Neuronal stem cell (in vitro differentiated cells): ENCODE results near the gene ART4.
A peak's percentile ranks its signal among the peaks of the same experiment; 100 is the strongest.

Source experiments
- DNase-seq: peaks from one replicate; pipeline ENCODE4 v3.0.0-alpha.2; 2013; ENCODE audit warnings: low spot score
- H2AFZ ChIP-seq: one replicate; pipeline ENCODE4 v1.6.1; 2013; ENCODE audit warnings: mild to moderate bottlenecking, low read length, inconsistent platforms
- H2AK5ac ChIP-seq: 2 replicates; pipeline ENCODE4 v1.6.1; 2013; ENCODE audit warnings: low read depth, mild to moderate bottlenecking, inconsistent platforms, low read length, moderate library complexity, mixed read lengths
- H2BK120ac ChIP-seq: 2 replicates; pipeline ENCODE4 v1.6.1; 2013; ENCODE audit warnings: low read depth, mild to moderate bottlenecking, inconsistent platforms, low read length, moderate library complexity, mixed read lengths
- H2BK12ac ChIP-seq: one replicate; pipeline ENCODE4 v1.6.1; 2013; ENCODE audit warnings: low read length, inconsistent platforms
- H2BK15ac ChIP-seq: 2 replicates; pipeline ENCODE4 v1.6.1; 2013; ENCODE audit warnings: mild to moderate bottlenecking, low read length, inconsistent platforms, mixed read lengths
- H2BK5ac ChIP-seq: one replicate; pipeline ENCODE4 v1.6.1; 2013; ENCODE audit warnings: inconsistent platforms, mild to moderate bottlenecking, low read length, moderate library complexity
- H3K14ac ChIP-seq: one replicate; pipeline ENCODE4 v1.6.1; 2013; ENCODE audit warnings: low read length, inconsistent platforms
- H3K18ac ChIP-seq: 2 replicates; pipeline ENCODE4 v1.6.1; 2013; ENCODE audit warnings: low read length, inconsistent platforms
- H3K23ac ChIP-seq: 2 replicates; pipeline ENCODE4 v1.6.1; 2013; ENCODE audit warnings: low read depth, mild to moderate bottlenecking, mixed read lengths, low read length, inconsistent platforms; ENCODE audit not compliant: poor library complexity
- H3K27ac ChIP-seq: replicated peaks from 3 replicates; pipeline ENCODE4 v1.5.1; 2013; ENCODE audit warnings: low read length, inconsistent platforms
- H3K27me3 ChIP-seq, 3 experiments: 2 replicates each; pipeline ENCODE4 v1.6.1; 2013; ENCODE audit warnings: low read length in 3 of 3, mild to moderate bottlenecking in 2 of 3, inconsistent platforms in 1 of 3, low read depth in 1 of 3, mixed read lengths in 1 of 3, moderate library complexity in 1 of 3; ENCODE audit not compliant: control insufficient read depth in 3 of 3, insufficient read depth in 3 of 3
- H3K36me3 ChIP-seq, 2 donors: replicated peaks in 1 of 2; 2 replicates each; pipeline ENCODE4 v1.6.1; 2013; ENCODE audit warnings: low read length in 2 of 2; ENCODE audit not compliant: control insufficient read depth in 2 of 2, insufficient read depth in 2 of 2
- H3K4ac ChIP-seq: 2 replicates; pipeline ENCODE4 v1.6.1; 2013; ENCODE audit warnings: inconsistent platforms, mild to moderate bottlenecking, low read length, moderate library complexity
- H3K4me1 ChIP-seq, 2 donors: 1 replicate in 1 of 2; 2 replicates in 1 of 2; pipeline ENCODE4 v1.6.1; 2013; ENCODE audit warnings: low read length in 2 of 2, low read depth in 1 of 2; ENCODE audit not compliant: control insufficient read depth in 2 of 2, insufficient read depth in 1 of 2
- H3K4me2 ChIP-seq: one replicate; pipeline ENCODE4 v1.6.1; 2013; ENCODE audit warnings: mild to moderate bottlenecking, low read length, inconsistent platforms; ENCODE audit not compliant: insufficient read depth, poor library complexity, severe bottlenecking
- H3K4me3 ChIP-seq, 2 donors: 2 replicates each; pipeline ENCODE4 v1.5.1; 2013; ENCODE audit warnings: low read length in 2 of 2, mild to moderate bottlenecking in 2 of 2, inconsistent platforms in 1 of 2, moderate library complexity in 1 of 2
- H3K79me1 ChIP-seq: one replicate; pipeline ENCODE4 v1.6.1; 2013; ENCODE audit warnings: low read depth, mild to moderate bottlenecking, inconsistent platforms, low read length, moderate library complexity
- H3K9ac ChIP-seq: one replicate; pipeline ENCODE4 v1.6.1; 2013; ENCODE audit warnings: mild to moderate bottlenecking, low read depth, low read length, inconsistent platforms; ENCODE audit not compliant: poor library complexity
- H3K9me3 ChIP-seq, 2 donors: replicated peaks in 1 of 2; 2 replicates each; pipeline versions ENCODE3 to v1.6.1; 2013; ENCODE audit warnings: low read length in 2 of 2, mild to moderate bottlenecking in 2 of 2, inconsistent platforms in 1 of 2, low read depth in 1 of 2, mixed read lengths in 1 of 2, moderate library complexity in 1 of 2; ENCODE audit not compliant: control insufficient read depth in 2 of 2, insufficient read depth in 1 of 2
- H4K8ac ChIP-seq: one replicate; pipeline ENCODE4 v1.6.1; 2013; ENCODE audit warnings: low read depth, mild to moderate bottlenecking, inconsistent platforms, low read length, moderate library complexity
- H4K91ac ChIP-seq: one replicate; pipeline ENCODE4 v1.6.1; 2013; ENCODE audit warnings: low read length, low read depth, mild to moderate bottlenecking, inconsistent platforms; ENCODE audit not compliant: poor library complexity
- WGBS, 2 donors: extraction: QIAGEN DNeasy Blood & Tissue Kit; methylation state at CpG; one replicate each; pipeline ENCODE4 v1.1.7; 2013; ENCODE audit warnings: missing lambda C conversion rate in 2 of 2, mixed read lengths in 1 of 2; ENCODE audit not compliant: insufficient read length in 2 of 2, insufficient replicate concordance in 1 of 2; ENCODE audit errors: extremely low coverage in 2 of 2; 5-methylcytosine and 5-hydroxymethylcytosine counted together

ART4 gene

DNA sequence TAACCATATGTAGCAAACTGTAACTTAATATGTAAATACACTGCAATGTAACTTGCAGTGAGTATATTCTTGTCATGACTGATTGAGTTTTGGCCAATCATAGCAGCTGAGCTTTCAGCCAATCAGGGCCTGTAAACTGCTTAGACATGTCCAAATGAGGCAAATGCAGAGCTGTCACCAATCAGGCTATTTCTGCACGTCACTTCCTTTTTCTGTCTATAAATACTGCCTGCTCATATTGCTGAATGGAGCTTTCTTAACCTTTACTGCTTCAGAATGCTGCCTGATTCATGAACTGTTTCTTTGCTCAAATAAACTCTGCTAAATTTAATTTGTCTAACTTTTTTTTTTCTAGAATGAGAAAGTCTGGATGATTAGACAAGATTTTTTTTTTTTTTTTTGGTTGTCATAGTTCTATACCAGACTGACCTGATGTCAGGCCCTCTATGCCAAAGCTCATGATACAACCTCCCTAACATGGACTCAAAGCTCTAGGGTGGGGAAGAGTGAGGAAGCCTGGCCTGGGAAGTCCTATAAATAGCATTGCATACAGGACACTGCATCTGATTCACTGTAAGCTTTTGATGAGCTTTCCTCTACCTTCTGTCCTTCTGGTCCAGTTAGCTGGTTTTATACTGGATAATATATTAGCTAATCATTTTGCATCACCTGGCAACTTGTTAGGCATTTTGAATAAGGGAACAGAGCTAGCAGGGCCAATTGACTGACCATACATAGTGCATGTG, 30.3 kb upstream of the ART4 start:
- Histone ChIP-seq H3K9me3 (no peaks in the 10 kb centered on the region), H2BK12ac (no peak overlapping the region), H2BK15ac (no peak overlapping the region), H3K14ac (no peak overlapping the region), H3K27me3 (no peaks in the 10 kb centered on the region), H2BK120ac (no peak overlapping the region), H3K4me3 (no peak overlapping the region), H3K79me1 (no peaks in the 10 kb centered on the region), H3K4me2 (no peak overlapping the region), H2BK5ac (no peak overlapping the region), H2AFZ (no peak overlapping the region), H3K9ac (no peak overlapping the region), H2AK5ac (no peak overlapping the region), H4K8ac (no peak overlapping the region), H3K18ac (no peak overlapping the region), H3K23ac (no peak overlapping the region), H3K4me1 (no peaks in the 10 kb centered on the region), H3K27ac (no peak overlapping the region), H3K4ac (no peak overlapping the region), H3K36me3 (no peaks in the 10 kb centered on the region), H4K91ac (no peak overlapping the region)
- DNase-seq: no peak
- no CpG with 5 or more reads among the region's 1 CpG for WGBS, 2 donors

DNA sequence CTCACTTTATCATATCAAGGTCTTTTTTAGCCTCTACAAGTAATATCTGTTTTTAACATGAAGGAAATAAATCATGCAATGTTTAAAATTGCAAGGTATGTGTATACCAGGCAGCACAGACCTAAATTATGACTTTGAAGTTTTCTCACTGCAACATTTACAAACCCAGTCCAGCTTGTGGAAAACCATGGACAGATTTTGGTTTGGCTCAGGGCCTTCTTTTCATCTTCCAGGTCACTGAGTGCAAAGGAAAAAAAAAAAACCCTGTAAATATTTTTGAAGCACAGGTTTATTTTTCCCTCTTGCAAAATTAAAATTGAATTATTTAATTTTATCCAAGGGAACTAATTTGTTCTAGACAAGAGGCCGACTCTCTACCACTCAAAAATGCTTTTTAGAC, 28.6 kb upstream of the ART4 start:
- Histone ChIP-seq H3K4ac (no peak overlapping the region), H3K27me3 (no peaks in the 10 kb centered on the region), H2BK15ac (no peak overlapping the region), H3K9ac (no peak overlapping the region), H3K4me3 (no peak overlapping the region), H2BK5ac (no peak overlapping the region), H3K23ac (no peak overlapping the region), H2BK120ac (no peak overlapping the region), H3K4me2 (no peak overlapping the region), H3K14ac (no peak overlapping the region), H3K9me3 (no peaks in the 10 kb centered on the region), H3K18ac (no peak overlapping the region), H3K36me3 (no peaks in the 10 kb centered on the region), H4K8ac (no peak overlapping the region), H4K91ac (no peak overlapping the region), H3K27ac (no peak overlapping the region), H2BK12ac (no peak overlapping the region), H2AFZ (no peak overlapping the region), H2AK5ac (no peak overlapping the region), H3K79me1 (no peaks in the 10 kb centered on the region), H3K4me1 (no peaks in the 10 kb centered on the region)
- WGBS, 2 donors: no CpG with 5 or more reads among the region's 1 CpG
- no peak for DNase-seq

DNA sequence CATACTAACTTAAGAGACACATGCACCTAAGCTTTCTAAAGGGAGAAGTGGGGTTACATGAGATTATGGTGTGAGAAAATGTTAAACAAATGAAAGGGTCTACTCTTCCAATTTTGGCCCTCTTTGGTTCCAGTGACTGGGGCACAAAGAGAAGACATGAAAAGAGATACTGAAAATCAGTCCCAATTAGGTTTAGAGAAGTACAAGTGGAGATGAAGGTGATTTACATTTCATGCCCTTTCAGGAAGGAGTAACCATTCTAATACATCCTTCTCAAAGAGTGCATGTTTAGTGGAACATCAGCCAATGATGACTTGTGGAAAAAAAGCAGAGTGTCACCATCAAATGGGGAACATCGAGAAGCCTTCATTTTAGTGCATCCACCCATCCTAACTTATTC, 27.9 kb upstream of the ART4 start:
- H2AFZ ChIP-seq: no peak overlapping the region
- no peak overlapping the region for H3K9ac ChIP-seq
- no peak for DNase-seq
- H3K36me3 ChIP-seq: no peaks in the 10 kb centered on the region
- no peaks in the 10 kb centered on the region for H3K79me1 ChIP-seq
- H2AK5ac ChIP-seq: no peak overlapping the region
- no peaks in the 10 kb centered on the region for H3K4me1 ChIP-seq
- no peak overlapping the region for H2BK12ac ChIP-seq
- H3K4me2 ChIP-seq: no peak overlapping the region
- no peak overlapping the region for H4K91ac ChIP-seq
- WGBS, 2 donors: no CpG with 5 or more reads among the region's 1 CpG
- H2BK120ac ChIP-seq: no peak overlapping the region
- no peaks in the 10 kb centered on the region for H3K9me3 ChIP-seq
- no peak overlapping the region for H3K18ac ChIP-seq
- H3K27ac ChIP-seq: no peak overlapping the region
- no peak overlapping the region for H3K14ac ChIP-seq
- H2BK5ac ChIP-seq: no peak overlapping the region
- H3K4ac ChIP-seq: no peak overlapping the region
- H3K4me3 ChIP-seq: no peak overlapping the region
- no peak overlapping the region for H4K8ac ChIP-seq
- H2BK15ac ChIP-seq: no peak overlapping the region
- no peaks in the 10 kb centered on the region for H3K27me3 ChIP-seq
- no peak overlapping the region for H3K23ac ChIP-seq

DNA sequence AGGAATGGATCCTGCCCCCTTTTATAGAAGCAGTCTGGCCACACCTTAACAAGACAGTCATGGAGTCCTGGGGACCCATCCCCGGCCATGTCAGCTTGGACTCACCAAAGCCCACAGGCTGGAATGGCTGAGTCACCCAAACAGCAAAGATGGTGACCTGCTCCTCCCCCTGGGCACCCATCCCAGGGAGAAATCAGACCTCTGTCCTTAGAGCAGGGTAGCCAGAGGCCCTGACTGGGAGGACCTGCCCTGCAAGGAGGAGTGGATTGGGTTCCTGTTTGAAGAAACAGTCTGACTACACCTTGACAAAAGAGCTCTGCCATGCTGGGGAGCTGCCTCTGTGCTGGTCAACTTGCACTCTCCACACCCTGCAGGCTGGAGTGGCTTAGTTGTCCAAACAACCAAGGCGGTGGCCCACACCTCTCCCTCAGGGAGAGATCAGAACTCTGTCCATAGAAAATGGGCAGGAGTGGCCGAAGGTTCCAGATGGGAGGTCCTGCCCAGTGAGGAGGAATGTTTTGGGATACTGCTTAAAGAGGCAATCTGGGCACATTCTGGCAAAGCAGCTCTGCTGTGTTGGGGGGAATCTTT, 25.7 kb upstream of the ART4 start:
- no peak overlapping the region for H2AFZ ChIP-seq
- no CpG with 5 or more reads among the region's 3 CpGs for WGBS, 2 donors
- H3K4ac ChIP-seq: no peak overlapping the region
- no peak overlapping the region for H4K91ac ChIP-seq
- no peak overlapping the region for H4K8ac ChIP-seq
- H3K18ac ChIP-seq: peak overlapping the region; percentile 40
- H3K4me2 ChIP-seq: no peak overlapping the region
- no peak for DNase-seq
- no peak overlapping the region for H3K14ac ChIP-seq
- peak overlapping the region; percentile 32 for H2AK5ac ChIP-seq
- no peak overlapping the region for H3K9ac ChIP-seq
- H3K4me1 ChIP-seq: no peaks in the 10 kb centered on the region
- no peak overlapping the region for H2BK120ac ChIP-seq
- no peak overlapping the region for H3K23ac ChIP-seq
- H3K4me3 ChIP-seq: no peak overlapping the region
- no peaks in the 10 kb centered on the region for H3K27me3 ChIP-seq
- H3K79me1 ChIP-seq: no peaks in the 10 kb centered on the region
- no peak overlapping the region for H3K27ac ChIP-seq
- H2BK5ac ChIP-seq: no peak overlapping the region
- no peaks in the 10 kb centered on the region for H3K36me3 ChIP-seq
- no peak overlapping the region for H2BK15ac ChIP-seq
- no peak overlapping the region for H2BK12ac ChIP-seq
- no peaks in the 10 kb centered on the region for H3K9me3 ChIP-seq
